ENCODE measurements around the gene ZKSCAN3. TPM values are rescaled to one million over a fixed set of nuclear protein-coding genes. Genes with fewer than 3 reads are reported as not detected.
"Not testable (repeated sequence)": the region's sequence is repeated elsewhere in the genome, so short reads cannot be mapped to it uniquely, and the experiment has no call there.

The ZKSCAN3 gene
- 8.6 TPM for total RNA-seq

GRCh38 chr6:28349892-28350737 lies at the start of gene ZKSCAN3:
Gene ZKSCAN3, plus strand, starts transcription at chr6:28349947. Its CDS starts 9,640 bp downstream, at chr6:28359587.
- DNase-seq = peak; percentile 80

DNA sequence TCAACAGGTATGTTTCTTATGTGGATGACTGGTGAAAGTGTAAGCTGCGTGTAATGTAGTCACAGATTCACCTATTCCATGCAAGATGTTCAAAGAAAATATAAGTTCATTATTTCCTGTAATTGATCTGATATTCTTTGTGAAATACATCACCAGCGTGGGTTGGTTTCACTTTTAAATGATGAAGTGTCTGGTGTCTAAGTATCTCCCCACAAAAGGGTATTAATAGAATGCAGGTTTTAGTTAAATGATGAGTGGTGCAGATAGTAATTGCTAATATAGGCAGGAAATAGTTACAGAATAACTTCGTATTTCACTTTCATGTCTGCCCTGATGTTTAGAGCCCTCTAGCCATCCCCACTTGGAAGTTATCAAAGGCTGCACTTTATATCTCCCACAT lies 46.2 kb upstream of the ZKSCAN3 start:
- no peak for DNase-seq

GRCh38 chr6:28306363-28306762 lies 43.4 kb upstream of the ZKSCAN3 start:
- DNase-seq = not testable (repeated sequence)

DNA sequence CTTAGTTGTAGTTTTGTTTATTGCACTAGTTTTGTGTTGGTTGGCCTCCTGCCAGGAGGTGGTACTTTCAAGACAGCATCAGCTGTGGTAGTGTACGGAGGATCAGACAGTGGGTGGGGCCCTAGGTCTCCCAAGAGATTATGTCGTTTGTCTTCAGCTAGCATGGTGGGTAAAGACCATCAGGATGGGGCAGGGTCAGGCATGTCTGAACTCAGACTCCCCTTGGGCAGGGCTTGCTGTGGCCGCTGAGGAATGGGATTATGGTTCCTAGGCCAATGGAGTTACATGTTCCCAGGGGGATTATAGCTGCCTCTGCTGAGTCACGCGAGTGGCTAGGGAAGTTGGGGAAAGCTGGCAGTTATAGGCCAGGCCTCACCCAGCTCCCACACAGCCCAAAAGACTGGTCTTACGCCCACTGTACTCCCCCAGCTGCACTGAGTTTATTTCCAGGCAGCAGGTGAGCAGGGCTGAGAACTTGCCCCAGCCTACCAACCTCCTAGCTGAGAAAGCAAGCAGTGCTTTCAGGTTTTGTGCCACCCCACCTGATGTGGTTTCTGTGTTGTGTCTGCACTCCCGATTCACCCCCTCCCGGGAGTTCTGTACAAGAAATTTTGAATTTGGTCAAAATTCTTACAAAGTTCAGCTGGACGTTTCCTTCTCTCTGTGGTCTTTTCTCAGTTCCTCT lies 38.5 kb upstream of the ZKSCAN3 start:
- DNase-seq = no peak

DNA sequence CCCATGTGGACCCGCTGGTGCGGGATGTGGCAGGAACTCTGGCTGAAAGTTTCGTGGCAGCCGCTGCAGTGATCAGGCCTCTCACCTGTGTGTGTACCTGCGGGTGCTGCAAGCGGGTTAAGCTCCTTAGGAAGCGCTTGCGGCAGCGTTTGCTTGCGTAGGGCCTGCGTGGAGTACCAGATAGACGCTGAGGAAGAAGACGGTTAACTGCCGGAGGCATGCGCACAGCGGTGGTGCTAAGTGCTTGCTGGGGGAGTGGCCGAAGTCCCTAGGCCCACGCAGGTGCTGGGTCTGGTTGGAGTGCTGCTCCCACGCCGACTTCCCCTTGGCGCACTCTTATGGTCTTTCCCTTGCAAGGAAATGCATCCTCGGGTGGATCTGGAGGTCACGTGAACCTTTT lies 36.8 kb upstream of the ZKSCAN3 start:
- no peak for DNase-seq

- DNase-seq = peak; percentile 5
Measured at GRCh38 chr6:28315628-28316027, 34.1 kb upstream of the ZKSCAN3 start.

DNA sequence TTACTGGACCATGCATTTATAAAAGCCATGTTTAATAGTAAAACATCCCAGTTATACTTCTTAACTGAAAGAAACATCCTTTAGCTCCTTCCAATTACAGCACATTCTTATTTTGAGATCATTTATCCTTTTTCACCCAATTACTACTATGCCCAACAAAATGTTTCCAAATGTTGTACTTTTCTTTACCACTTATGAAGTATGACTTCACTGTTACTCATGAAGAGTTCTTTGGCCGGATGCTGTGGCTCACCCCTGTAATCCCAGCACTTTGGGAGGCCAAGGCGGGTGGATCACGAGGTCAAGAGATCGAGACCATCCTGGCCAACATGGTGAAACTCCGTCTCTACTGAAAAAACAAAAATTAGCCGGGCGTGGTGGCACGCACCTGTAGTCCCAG lies 31.9 kb upstream of the ZKSCAN3 start:
- DNase-seq = not testable (repeated sequence)

DNA sequence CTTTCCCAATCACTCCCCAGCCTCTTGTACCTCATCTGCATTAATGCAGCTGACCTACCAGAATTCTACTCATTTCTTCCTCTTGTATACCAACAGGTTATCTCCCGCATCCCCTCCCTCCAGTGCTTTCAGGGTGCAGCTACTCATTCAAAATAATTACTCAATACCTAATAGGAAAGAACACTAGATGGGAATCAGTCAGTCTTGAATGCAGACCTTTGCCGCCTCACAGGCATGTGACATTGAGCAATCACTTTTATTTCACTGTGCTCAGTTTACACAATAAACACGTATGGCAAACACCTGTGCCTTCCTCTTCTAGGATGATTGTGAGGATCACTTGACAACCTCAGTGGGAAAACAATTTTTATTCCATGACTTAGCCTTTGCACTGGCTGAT lies 27.1 kb upstream of the ZKSCAN3 start:
- no peak for DNase-seq

- no peak for DNase-seq
Measured at GRCh38 chr6:28323813-28324424, 25.8 kb upstream of the ZKSCAN3 start.

- no peak for DNase-seq
Measured at GRCh38 chr6:28326371-28326948, 23.3 kb upstream of the ZKSCAN3 start.

- DNase-seq = no peak
Measured at GRCh38 chr6:28330041-28330440, 19.7 kb upstream of the ZKSCAN3 start.

- DNase-seq = no peak
Measured at GRCh38 chr6:28333047-28333446, 16.7 kb upstream of the ZKSCAN3 start.

- no peak for DNase-seq
Measured at GRCh38 chr6:28333599-28334018, 16.1 kb upstream of the ZKSCAN3 start.

GRCh38 chr6:28334286-28335039 lies 15.3 kb upstream of the ZKSCAN3 start:
- DNase-seq = no peak

GRCh38 chr6:28335040-28335563 lies 14.6 kb upstream of the ZKSCAN3 start:
- no peak for DNase-seq

DNA sequence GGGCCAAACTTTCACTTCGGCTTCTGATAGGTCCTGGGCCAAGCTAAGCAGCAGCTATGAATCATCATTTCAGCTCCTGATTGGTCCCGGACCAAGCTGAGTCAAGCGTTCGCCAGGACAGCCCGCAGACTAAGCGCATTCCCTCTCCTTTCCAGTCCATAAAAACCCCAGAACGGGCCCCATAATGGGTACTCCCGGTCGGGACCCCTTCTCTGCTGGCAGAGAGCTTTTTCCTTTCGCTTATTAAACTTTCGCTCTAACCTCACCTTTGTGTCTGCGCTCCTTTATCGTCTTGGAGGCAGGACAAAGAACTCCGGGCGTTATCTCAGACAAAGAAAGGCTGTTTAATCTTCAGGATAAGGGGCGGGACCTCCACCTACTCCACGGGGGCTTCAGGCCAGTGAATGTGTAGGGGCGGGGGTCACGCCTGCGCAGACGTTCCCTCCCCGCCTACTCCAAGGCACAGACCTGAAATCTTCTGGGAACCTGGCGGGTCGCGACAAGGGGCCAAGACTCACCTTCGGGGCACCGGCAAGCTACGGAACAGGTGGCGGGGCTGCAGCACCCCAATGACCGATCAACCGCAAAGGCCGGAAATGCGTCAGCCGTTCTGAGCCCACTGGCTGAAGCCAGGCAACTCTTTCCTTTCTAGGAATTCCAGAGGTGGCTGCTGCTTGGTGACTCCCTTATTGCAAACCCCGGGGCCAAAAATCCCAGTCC lies 14.0 kb upstream of the ZKSCAN3 start, which contains the start of gene ZSCAN31:
TSS of gene ZSCAN31 (minus strand) at position 585 of the 720 bp plus-strand sequence. CDS start 6,465 bp downstream, outside the sequence.
- peak; percentile 94 for DNase-seq

DNA sequence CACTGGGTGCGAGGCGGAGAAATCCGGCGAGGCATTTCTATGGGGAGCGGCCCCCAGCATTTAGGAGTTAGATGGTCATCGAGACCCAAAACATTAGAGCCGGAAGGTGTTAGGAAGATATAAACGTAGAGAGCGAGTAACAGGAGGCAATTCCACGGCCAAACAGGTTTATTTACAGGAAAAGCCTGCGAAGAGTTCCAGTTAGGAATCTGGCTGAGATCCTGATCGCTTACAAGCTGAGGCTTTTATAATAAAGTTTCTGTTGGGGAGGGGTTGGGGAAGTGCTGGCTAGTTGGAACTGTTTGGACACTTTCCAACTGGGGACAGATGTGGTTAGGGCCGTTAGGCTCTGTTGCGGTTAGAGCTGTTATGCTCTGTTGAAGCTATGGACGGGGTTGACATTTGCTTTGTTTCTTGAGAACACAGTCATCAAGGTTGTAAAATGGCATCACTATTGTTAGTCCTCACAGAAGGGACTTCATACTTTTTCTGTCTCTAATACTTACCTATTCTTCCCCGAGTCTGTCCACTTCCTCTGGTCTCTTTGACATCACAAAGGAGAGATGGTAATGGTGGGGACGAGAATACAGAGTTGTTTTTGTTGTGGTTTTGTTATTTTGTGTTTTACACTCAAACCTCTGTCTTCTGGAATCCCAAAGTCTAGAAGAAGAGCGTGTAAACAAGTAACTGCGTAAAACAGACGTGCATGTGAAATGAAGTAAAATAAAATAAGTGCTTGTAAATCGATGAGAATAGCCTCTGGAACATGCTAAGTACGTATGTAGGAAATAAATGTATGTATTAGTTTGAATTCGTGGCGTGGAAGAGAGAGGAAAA lies 13.2 kb upstream of the ZKSCAN3 start:
- no peak for DNase-seq

DNA sequence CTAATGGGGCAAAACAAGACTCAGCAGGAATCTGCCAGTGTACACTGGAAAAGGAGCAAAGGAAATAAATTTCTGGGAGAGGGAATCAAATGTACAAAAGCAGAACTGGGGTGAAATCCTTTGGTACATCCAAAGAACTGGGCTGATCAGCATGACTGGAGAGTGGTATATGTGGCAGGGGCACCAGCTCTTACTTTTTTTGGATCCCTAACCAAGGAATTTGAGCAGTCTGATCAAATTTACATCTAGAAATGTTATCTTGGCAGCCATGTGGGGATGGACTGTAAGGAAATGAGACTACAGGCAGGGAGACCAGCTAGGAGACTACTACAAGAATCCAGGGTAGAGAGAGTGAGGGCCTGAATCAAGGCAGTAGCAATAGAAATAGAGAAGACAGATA lies 12.6 kb upstream of the ZKSCAN3 start:
- no peak for DNase-seq

DNA sequence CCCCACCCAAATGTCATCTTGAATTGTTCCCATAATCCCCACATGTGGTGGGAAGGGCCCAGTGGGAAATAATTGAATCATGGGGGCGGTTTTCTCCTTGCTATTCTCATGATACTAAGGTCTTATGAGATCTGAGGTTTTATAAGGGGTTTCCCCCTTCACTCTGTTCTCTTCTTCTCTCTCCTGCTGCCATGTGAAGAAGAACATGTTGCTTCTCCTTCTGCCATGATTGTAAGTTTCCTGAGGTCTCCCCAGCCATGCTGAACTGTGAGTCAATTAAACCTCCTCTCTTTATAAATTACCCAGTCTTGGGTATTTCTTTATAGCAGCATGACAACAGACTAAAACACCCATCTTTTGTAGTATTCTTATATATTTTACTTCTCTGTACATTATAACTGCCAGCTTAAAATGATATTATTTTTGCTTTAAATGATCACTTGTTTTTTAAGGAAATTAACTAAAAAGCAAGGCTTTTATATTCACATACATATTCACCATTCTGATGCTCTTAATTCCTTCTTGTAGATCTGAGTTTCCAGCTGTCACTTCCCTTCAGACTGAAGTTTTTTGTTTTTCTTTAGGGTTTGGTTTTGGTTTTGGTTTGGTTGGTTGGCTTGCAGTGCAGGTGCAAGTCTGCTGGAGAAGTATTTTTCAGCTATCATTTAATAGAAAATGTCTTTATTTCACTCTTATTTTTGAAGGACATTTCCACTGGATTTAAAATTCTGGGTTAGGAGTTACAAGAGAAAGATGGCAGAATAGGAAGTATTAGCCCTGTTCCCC lies 9.2 kb upstream of the ZKSCAN3 start:
- DNase-seq = no peak
